Measurements from ENCODE around the gene CELSR1.
A peak's percentile ranks its signal among the peaks of the same experiment; 100 is the strongest.
"Not testable (repeated sequence)": the region's sequence is repeated elsewhere in the genome, so short reads cannot be mapped to it uniquely, and the experiment has no call there.

The CELSR1 gene

GRCh38 chr22:46338636-46339035 is 198.8 kb downstream of the CELSR1 start:
- no peak for DNase-seq

- DNase-seq, result no peak
These were observed 199.6 kb downstream of the CELSR1 start for GRCh38 chr22:46337870-46338269.

DNA sequence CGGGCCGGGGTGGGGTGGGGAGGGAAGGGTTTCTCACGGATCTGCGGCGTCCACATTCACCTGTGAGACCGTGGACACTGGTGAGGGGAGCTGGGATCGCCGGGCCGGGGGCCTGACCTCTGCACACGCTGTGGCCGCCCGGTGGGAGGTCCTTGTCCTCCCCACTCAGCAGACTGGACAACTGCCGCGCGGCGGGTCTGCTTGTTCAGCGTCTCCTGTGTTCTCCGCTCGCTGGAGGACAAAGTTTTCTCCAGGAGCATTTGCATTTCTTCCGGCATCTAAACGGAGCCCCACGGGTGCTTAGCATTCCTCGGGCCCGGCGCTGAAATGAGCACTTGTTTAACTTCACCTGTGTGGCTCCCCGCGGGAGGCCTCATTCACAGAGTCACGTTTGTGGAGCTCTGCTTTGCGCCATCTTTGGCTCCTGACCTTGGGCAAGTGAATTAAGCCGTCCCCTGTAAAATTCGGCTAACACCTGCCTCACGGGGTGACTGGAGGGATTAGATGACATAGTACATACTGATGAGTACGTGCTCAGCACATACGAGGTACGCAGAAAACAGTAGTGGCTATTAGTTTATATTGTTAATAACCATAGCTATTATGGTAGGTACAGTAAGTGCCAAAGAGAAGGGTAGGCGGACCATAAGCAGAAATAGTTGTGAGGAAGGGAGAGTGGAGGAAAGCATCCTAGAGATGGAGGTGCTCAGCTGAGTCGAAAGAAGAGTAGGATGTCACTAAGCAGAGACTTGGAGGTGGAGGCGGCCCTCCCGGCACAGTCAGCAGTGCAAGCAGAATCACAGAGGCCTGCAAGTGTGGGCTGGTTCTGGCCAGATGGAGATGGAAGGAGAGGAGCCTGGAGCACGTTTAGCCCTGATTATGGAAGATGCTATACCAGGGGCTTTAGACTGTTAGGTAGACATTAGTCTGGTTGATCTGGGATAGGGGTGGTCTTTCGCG is 201.0 kb downstream of the CELSR1 start:
- DNase-seq, result no peak

DNA sequence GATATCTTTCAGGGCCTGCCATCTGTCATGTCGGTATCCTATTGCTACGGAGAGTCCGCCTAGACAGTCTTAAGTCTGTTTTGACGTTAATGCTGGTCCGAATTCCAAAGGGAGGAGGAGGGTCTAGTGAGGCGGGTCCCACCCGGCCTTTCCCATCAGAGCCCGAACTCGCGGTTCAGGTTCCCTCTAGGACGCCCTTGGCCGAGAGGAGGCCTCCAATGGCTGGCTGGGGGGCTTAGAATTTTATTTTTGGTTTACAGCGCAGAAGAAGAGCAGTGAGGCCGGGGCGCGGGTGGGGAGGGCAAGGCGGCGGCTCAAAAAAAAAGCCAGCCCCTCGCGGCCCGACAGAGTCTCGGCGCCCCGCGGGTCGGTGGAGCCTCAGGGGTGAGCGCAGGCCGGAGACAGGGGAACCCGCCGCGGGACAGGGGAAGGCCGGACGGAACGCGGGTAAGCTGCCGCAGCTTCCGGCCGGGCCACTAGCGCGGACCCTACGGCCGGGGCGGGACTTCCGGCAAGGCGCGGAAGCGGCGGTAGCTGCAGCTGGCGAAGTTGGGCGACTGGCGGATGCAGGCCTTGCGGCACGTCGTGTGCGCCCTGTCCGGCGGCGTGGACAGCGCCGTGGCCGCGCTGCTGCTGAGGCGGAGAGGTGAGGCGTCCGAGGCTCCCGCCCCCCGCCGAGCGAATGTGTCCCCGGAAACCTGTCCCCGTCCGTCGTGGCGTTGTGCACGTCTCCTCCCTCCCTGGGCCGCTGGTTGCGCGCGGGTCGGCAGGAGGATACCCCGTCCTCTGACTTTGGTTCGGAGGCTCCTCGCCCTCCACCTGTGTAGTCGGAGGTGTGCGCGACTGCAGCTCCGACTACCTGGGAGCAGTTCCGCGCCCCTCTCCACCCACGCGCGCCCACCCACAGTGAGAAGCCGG is 202.0 kb downstream of the CELSR1 start, which contains the start of gene TRMU:
TSS of gene TRMU (plus strand) at position 514 of the 918 bp plus-strand sequence. CDS start at position 565, 51 bp downstream.
- DNase-seq, result peak; percentile 79

GRCh38 chr22:46331496-46331895 is 205.9 kb downstream of the CELSR1 start:
- DNase-seq, result no peak

DNA sequence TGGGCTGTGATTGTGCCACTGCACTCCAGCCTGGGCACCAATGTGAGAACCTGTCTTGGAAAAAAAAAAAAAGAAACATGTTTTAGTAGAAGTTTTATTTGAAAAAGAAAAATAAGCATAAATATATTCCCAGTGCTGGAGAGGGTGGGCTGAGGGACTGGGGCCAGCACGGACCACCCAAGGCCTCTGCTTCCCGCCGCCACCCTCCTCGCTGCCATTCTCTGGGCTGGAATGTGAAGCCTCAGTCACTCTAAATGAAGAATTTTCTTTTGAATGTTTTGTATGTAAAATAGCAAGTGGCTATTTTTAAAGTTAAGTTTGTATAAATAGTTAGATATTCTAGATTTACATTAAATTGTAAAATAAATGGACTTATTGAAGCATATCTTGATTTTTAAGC is 207.0 kb downstream of the CELSR1 start:
- DNase-seq, result no peak

DNA sequence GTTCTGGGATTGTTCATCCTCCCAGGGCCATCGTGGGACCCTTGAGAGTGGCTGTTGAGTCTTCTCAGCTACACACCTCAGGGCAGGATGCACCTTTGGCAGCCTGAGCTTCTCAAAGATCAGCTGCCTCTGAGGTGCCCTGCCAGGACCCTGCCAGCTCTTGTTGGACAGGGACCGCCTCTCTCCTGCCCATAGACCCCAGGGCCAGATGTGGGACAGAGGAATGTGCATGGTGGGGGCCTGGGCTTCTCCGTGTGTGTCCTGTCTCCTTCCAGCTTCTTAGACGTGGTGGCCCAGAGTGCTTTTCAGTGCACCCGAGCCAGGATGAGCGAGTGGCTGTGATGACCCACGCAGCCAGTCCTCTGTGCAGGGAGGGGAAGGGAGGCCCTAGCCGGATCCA is 207.8 kb downstream of the CELSR1 start:
- no peak for DNase-seq

GRCh38 chr22:46328797-46329196 is 208.6 kb downstream of the CELSR1 start:
- no peak for DNase-seq

DNA sequence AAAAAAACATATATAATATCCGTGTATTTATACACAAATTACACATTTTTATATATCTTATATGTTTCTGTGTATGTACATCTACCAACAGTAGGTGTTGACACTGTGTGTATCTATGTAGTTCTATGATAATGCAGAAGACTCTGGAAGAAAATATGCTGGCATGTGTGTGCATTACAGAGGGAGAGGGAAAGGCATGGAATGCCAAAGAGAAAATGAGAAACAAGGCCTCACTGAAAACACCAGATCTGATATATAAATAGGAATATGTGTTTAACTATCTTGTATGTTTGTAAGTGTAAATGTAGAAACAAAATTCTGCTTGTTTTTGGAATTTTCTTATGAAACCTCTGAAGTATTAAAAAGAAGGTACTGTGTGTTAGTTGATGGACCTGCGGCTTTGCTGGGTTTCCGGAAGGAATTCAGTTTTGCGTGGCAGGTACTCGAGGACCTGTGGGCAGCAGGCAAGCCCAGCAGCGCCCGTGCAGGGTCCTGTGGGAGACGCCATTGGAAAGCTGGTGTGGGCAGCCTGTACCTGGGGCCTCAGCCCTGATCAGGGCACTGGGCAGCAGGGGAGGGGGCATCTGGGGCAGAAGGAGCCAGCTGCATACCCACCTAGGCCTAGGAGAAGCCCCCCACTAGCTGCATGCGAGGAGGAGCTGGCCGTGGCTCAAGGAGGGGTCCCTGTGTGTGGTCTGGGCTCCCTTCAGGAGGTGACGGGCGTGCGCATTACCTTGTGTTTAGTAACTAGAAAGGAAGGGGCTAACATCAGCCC is 209.5 kb downstream of the CELSR1 start:
- no peak for DNase-seq

DNA sequence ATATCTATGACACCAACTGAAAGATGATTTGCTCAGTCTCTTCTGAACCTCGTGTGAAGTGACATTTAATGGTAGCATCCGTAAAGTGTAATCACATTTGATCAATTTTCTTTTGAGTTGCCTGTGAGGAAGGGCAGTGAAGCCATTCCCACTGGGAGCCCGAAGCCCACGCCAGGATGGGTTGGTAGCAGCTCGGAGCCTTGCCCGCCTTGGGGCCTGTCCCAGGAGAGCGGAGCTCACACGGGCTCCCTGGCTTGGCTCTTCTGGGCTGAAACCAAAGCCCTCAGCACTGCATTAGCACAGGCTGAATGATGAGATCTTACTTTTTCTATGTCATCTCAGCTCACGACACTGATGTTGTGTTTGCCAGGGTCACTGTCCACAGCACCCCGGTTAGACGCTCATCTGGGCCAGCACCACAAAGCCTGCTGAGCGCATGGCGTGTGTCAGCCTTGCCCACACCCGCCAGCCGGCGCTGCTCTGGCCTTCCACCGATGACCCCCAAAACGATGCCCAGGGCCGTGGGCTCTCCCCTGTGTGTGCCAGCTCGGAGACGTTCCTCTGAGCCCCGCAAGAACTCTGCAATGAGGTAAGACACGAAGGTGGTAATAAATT is 211.2 kb downstream of the CELSR1 start:
- no peak for DNase-seq

DNA sequence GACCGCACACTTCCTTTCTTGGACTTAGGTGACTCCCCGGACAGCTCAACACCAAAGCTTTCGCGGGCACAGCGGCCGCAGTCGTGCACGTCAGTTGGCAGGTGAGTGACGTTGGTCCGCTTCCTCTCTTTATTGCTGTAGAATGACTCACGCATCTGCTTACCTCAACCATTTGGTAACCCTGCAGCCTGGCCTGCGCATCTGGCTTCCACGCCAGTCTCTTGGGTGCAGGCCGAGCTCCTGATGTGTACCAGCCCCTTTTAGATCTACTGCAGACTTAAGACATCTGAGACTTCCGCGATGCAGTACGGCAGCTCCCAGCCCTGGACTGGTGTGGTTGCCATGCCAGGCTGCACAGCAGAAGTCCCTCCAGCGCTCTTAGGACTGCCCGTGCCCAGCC is 214.3 kb downstream of the CELSR1 start:
- no peak for DNase-seq

GRCh38 chr22:46322711-46323110 is 214.7 kb downstream of the CELSR1 start:
- no peak for DNase-seq

DNA sequence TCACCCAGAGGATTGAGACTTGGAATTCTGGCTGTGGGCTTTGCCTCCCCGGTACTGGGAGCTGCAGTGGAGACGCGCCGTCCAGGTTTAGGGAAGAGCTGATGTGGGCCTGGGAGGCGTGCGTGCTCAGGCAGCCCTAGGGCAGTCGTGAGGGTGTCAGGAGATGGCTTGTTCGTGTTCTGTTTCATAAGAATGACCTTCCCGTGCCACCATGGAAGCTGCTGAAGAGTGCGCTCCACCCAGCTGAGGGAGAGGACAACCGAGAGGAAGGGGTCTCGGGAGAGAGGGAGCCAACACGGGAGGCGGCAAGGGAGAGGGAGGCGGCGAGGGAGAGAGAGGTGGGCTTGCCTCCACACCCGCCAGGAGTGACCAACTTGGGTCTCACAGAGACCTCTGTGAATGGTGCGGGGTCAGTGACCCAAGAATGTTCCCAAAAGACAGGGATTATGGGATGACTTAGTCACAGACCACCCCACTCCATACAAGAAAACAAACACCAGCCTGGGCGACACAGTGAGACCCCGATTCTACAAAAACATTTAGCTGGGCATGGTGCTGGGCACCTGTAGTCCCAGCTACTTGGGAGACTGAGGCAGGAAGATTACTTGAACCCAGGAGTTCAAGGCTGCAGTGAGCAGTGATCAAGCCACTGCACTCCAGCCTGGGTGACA is 216.6 kb downstream of the CELSR1 start:
- no peak for DNase-seq

DNA sequence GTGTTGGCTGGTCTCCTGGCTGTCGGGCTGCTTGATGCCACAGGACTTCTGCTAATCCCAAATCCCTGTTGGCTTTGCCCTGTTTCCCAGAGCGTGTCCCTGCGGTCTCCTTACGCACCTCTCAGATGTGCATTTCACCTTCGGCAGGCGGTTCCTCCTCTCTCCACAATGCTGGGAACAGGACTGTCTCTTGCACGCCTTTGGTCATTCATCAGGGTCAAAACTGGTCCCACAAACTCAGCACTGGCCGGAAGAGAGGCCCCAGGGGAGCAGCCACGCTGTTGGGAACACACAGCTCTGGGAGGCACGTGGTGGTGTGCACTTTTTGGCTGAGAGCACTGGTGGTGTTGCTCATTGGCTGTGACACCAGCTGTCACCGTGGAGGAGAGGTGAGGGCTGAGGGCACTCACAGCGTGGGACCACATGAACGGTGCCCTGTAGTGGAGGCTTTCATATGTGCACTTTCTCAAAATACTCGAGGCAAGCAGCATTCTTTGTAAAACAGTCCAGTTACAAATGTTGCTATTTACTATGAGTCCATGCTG is 217.2 kb downstream of the CELSR1 start:
- no peak for DNase-seq

DNA sequence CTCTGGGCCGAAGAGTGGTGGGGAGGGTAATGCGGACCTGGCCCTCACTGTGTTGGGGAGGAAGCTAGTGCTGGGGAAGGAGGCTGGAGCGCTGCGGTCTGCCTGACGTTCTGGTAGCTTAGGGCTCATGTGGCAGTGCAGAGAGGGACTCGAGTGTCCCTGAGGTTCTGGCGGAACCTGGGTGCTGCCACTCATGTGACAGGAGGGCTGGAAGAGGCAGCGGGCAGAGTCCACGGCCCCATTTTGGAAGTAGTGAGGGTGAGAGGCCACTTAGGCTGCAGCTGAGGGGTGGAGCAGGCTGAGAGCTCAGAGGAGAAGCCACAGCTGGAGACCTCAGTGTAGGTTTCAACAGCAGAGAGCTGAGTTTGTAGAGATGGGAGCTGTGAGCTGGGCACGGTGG is 218.1 kb downstream of the CELSR1 start:
- DNase-seq, result no peak

DNA sequence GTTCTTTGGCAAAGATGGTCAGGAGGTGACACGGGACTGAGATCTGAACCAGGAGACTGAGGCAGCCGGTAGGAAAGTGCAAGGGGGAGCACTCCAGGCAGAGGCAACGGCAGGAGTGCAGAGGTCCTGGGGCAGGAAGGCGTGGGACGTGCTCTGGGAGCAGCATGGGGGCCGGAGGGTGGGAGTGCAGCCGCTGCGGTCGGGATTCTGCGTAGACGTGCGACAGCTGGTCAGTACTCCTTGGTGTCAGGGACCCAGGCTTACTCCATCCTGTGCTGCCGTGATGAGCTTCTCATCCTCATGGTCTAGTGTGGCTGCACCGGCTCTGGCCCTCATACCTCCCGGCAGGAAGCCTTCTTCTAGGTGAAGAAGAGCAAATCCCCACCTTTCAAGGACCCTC is 218.8 kb downstream of the CELSR1 start:
- DNase-seq, result no peak

GRCh38 chr22:46317646-46318045 is 219.8 kb downstream of the CELSR1 start:
- DNase-seq, result no peak

DNA sequence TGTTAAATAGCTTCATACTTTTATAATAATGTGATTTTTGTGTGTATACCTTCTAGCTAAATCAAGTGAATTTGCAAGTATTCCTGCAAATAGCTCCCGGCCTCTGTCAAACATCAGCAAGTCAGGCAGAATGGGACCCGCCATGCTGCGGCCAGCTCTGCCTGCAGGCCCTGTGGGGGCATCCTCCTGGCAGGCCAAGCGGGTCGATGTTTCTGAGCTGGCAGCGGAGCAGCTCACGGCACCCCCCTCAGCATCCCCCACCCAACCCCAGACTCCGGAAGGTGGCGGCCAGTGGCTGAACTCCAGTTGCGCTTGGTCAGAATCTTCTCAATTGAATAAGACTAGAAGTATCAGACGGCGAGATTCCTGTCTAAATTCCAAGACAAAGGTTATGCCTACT is 221.4 kb downstream of the CELSR1 start:
- no peak for DNase-seq

DNA sequence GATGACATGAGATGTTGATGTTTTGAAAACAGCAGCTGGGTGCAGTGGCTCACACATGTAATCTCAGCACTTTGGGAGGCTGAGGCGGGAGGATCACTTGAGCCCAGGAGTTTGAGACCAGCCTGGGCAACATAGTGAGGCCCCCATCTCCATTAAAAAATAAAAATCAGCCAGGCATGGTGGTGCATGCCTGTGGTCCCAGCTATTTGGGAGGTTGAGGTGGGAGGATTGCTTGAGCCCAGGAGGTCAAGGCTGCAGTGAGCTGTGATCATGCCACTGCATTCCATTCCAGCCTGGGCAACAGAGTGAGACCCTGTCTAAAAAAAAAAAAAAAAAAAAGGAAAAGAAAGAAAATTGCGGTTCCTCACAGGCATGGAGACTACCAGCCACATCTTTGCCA is 224.6 kb downstream of the CELSR1 start:
- DNase-seq, result not testable (repeated sequence)

- no peak for DNase-seq
These were observed 225.4 kb downstream of the CELSR1 start for GRCh38 chr22:46312056-46312455.
